GM12878 (cell line): ENCODE measurements around the gene NT5C2. TPM values are rescaled to one million over a fixed set of nuclear protein-coding genes. Genes with fewer than 3 reads are reported as not detected.

Experiments
- ATAC-seq: fragments of 200-7000 bp; cut with Tn5 transposase; 3 replicates; pipeline ENCODE4 v1.9.1; 2020; ENCODE audit warnings: mild to moderate bottlenecking, moderate library complexity
- BruUV-seq: library from RNA; stranded (reverse); fragments of 400-500 nt; replicated peaks from 2 replicates; lab custom pipeline; 2021; lab: Mats Ljungman, UMichigan
- CTCF ChIA-PET: fragments of 300-600 bp; sonication (Branson Sonifier 250); formaldehyde crosslinking; extraction: SDS; loops from one replicate; lab custom pipeline; 2021; ENCODE audit warnings: inconsistent platforms; lab: Yijun Ruan, JAX
- POLR2A ChIA-PET: fragments of 350-600 bp; formaldehyde crosslinking; extraction: SDS; loops from one replicate; lab custom pipeline; 2021; ENCODE audit warnings: inconsistent platforms; lab: Charles Lee
- RAD21 ChIA-PET: fragments of 300-600 bp; sonication (Branson Sonifier 250); formaldehyde crosslinking; loops from one replicate; lab custom pipeline; 2023; ENCODE audit warnings: antibody characterized with exemption; ENCODE audit not compliant: unreplicated experiment; lab: Charles Lee
- SMC1A ChIA-PET: fragments of 300-600 bp; sonication (Branson Sonifier 250); formaldehyde crosslinking; loops from one replicate; lab custom pipeline; 2023; ENCODE audit not compliant: unreplicated experiment, uncharacterized antibody; lab: Charles Lee
- DNase-seq: peaks from one replicate; pipeline ENCODE4 v3.0.0-alpha.2; 2011; ENCODE audit warnings: low read depth, low spot score
- FAIRE-seq: peaks from 3 replicates; lab custom pipeline; 2011; peaks lifted over from hg19 to GRCh38; lab: Jason Lieb, UNC
- H2AFZ ChIP-seq: 2 replicates; pipeline ENCODE4 v1.6.0; 2011; ENCODE audit warnings: low read depth, low read length, control low read depth; ENCODE audit not compliant: control insufficient read depth
- H3K27ac ChIP-seq: 2 replicates; pipeline ENCODE4 v1.5.1; 2011; ENCODE audit warnings: control low read depth; ENCODE audit not compliant: control insufficient read depth, insufficient read depth
- H3K27me3 ChIP-seq, 2 experiments: replicated peaks in 1 of 2; 2 replicates each; pipeline versions ENCODE4 v1.6.0 to v1.6.1; 2011; ENCODE audit warnings: low read length in 1 of 2; ENCODE audit not compliant: control insufficient read depth in 2 of 2, insufficient read depth in 2 of 2
- H3K36me3 ChIP-seq, 2 experiments: 2 replicates each; pipeline ENCODE4 v1.5.1; 2011; ENCODE audit warnings: low read length in 1 of 2; ENCODE audit not compliant: control insufficient read depth in 2 of 2, insufficient read depth in 2 of 2
- H3K4me1 ChIP-seq: 2 replicates; pipeline ENCODE4 v1.6.1; 2011; ENCODE audit warnings: mild to moderate bottlenecking, low read length, moderate library complexity, mixed read lengths; ENCODE audit not compliant: control insufficient read depth, insufficient read depth
- H3K4me2 ChIP-seq: 2 replicates; pipeline ENCODE4 v1.6.0; 2011; ENCODE audit warnings: control low read depth; ENCODE audit not compliant: control insufficient read depth, insufficient read depth
- H3K4me3 ChIP-seq: fragments of 200-600 bp; sonication (generic); 2 replicates; pipeline ENCODE4 v1.5.1; 2016
- H3K79me2 ChIP-seq: 2 replicates; pipeline ENCODE4 v1.6.0; 2011; ENCODE audit warnings: low read length; ENCODE audit not compliant: control insufficient read depth, insufficient read depth
- H3K9ac ChIP-seq: 2 replicates; pipeline ENCODE4 v1.8.0; 2011; ENCODE audit warnings: low read length, control low read depth, mixed read lengths; ENCODE audit not compliant: control insufficient read depth, insufficient read depth
- H3K9me3 ChIP-seq: replicated peaks from 3 replicates; pipeline ENCODE4 v1.5.1; 2011; ENCODE audit warnings: mild to moderate bottlenecking, low read length; ENCODE audit not compliant: control insufficient read depth, insufficient read depth
- H4K20me1 ChIP-seq: 2 replicates; pipeline ENCODE4 v1.6.0; 2011; ENCODE audit not compliant: control insufficient read depth, insufficient read depth
- FOXK2 ChIP-seq: fragments of 450-650 bp; IDR thresholded peaks from 2 replicates; pipeline ENCODE4 v1.6.1; 2017; ENCODE audit warnings: mild to moderate bottlenecking, moderate library complexity
- GABPA ChIP-seq: IDR thresholded peaks from 2 replicates; pipeline ENCODE4 v1.6.1; 2014; ENCODE audit warnings: antibody characterized with exemption, low read depth, mild to moderate bottlenecking, inconsistent platforms
- JUND ChIP-seq: IDR thresholded peaks from 2 replicates; pipeline ENCODE4 v1.6.1; 2012; ENCODE audit warnings: low read depth, mild to moderate bottlenecking, low read length, improper control_type of control experiment, moderate library complexity
- MEF2A ChIP-seq: IDR thresholded peaks from 2 replicates; pipeline ENCODE4 v1.6.1; 2011; ENCODE audit warnings: low read depth, mild to moderate bottlenecking, low read length, moderate library complexity; ENCODE audit not compliant: insufficient read depth
- NR2C2 ChIP-seq: IDR thresholded peaks from 2 replicates; pipeline ENCODE4 v1.6.1; 2011; ENCODE audit warnings: borderline replicate concordance, low read depth; ENCODE audit not compliant: control insufficient read depth, insufficient read length
- PAX8 ChIP-seq: fragments of 450-650 bp; IDR thresholded peaks from 2 replicates; pipeline ENCODE4 v1.6.1; 2017; ENCODE audit warnings: mild to moderate bottlenecking, moderate library complexity
- TARDBP ChIP-seq: IDR thresholded peaks from 2 replicates; pipeline ENCODE4 v1.6.1; 2016; ENCODE audit warnings: borderline replicate concordance
- YY1 ChIP-seq: IDR thresholded peaks from 2 replicates; pipeline ENCODE4 v1.6.1; 2011; ENCODE audit warnings: low read depth, mild to moderate bottlenecking, low read length
- ZSCAN29 ChIP-seq: fragments of 450-650 bp; IDR thresholded peaks from 2 replicates; pipeline ENCODE4 v1.6.1; 2017; ENCODE audit warnings: mild to moderate bottlenecking, moderate library complexity
- WGBS: methylation state at CpG from one replicate; pipeline ENCODE4 v1.1.6; 2016; ENCODE audit warnings: low lambda C conversion rate; ENCODE audit not compliant: insufficient replicate concordance, insufficient coverage; ENCODE audit errors: missing lambda C conversion rate; 5-methylcytosine and 5-hydroxymethylcytosine counted together
- in situ Hi-C: fragments of 300-500 bp; cut with MboI; formaldehyde crosslinking; loops from 9 replicates; pipeline ENCODE4 v1.14.3; 2018; ENCODE audit warnings: mixed read lengths
- intact Hi-C: fragments of 100-400 bp; cut with micrococcal nuclease; formaldehyde crosslinking; loops from one replicate; pipeline ENCODE4 v1.14.2; 2022; ENCODE audit not compliant: unreplicated experiment
- polyA plus RNA-seq, 11 experiments: library from polyadenylated mRNA; depleted of rRNA in 4 of 11; unstranded in 6 of 11; stranded (reverse) in 5 of 11; fragments of >200 nt; fragmentation: Nextera tagmentation in 4 of 11; fragmentation: Illumina TruSeq in 1 of 11; extraction: Ambion mirVana in 4 of 11; extraction: Trizol in 1 of 11; gene quantifications; 1 replicate in 1 of 11; 2 replicates in 10 of 11; pipeline versions ENCODE4 v1.2.1 to v1.2.3, GENCODE V29; 2011 to 2016; ENCODE audit warnings: inconsistent platforms in 2 of 11, missing spikeins in 2 of 11, low read depth in 1 of 11
- total RNA-seq, 4 experiments: library from RNA; depleted of rRNA in 3 of 4; stranded (reverse); fragments of >200 nt in 3 of 4; fragmentation: Illumina TruSeq in 1 of 4; extraction: Trizol in 1 of 4; gene quantifications; 2 replicates each; pipeline versions ENCODE4 v1.2.1 to v1.2.3, GENCODE V29; 2013 to 2021
- TF ChIP-seq, protein P1 (sequence below): IDR thresholded peaks from 2 replicates; pipeline ENCODE4 v1.6.1; 2012; ENCODE audit warnings: low read depth, low read length, improper control_type of control experiment
- TF ChIP-seq, protein P2 (sequence below): fragments of 450-650 bp; formaldehyde crosslinking; IDR thresholded peaks from 2 replicates; pipeline ENCODE4 v1.5.0; 2022; ENCODE audit warnings: mild to moderate bottlenecking, missing genetic modification characterization
- TF ChIP-seq, protein P3 (sequence below), 3 experiments: IDR thresholded peaks in 2 of 3; conservative IDR thresholded peaks in 1 of 3; 2 replicates each; pipeline ENCODE4 v1.5.1; 2011; ENCODE audit warnings: low read depth in 3 of 3, low read length in 3 of 3, mild to moderate bottlenecking in 3 of 3, control low read depth in 2 of 3, moderate library complexity in 2 of 3, inconsistent platforms in 1 of 3, mixed read lengths in 1 of 3; ENCODE audit not compliant: control insufficient read depth in 2 of 3, insufficient read depth in 1 of 3; ENCODE audit errors: extremely low read depth in 1 of 3
- TF ChIP-seq, protein P4 (sequence below): fragments of 450-650 bp; IDR thresholded peaks from 2 replicates; pipeline ENCODE4 v1.6.1; 2017; ENCODE audit warnings: mild to moderate bottlenecking

The NT5C2 gene
- total and polyA plus RNA-seq, 10 of the 15 experiments (the other 5 are each of a cell fraction or from before 2014, with no cell fraction given) = 15.8 to 70.1 (median 56.0) TPM

DNA sequence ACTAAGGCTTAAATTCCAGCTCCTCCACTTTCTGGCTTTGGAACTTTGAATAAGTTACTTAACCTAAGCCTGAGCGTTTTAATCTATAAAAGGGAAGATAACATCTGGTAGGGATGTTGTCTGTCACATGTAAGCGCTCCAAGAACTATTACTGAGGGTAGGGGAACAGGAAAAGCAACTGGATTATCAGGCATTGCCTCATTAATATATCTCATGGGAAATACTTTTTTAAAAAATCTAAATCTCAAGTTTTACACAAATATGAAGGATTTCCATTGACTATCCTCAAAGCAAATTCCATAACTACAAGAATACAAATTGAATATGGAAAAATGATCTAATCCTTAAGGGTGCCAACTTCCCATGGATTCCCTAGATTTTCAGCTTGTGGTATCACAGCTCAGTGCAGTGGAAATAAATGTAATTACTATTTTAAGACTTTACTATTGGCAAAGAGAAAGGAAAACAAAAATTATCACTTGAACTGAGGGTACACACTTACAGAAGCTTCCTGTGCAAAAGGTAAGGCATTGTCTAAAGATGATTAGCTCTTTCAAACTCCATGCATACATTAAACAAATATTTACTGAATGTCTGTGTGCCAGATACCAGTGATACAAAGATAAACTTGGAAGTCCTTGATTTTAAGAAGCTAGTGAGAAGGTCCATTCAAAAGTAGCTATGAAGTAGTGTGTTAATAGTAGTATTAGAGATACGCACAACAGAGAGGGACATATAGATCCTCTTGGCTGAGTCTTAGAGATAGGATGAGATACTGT lies 38.4 kb downstream of the NT5C2 start:
- BruUV-seq = no TSS peak
- no peak for ATAC-seq
- no peak overlapping the region for H2AFZ ChIP-seq
- no peaks in the 10 kb centered on the region for H3K36me3 ChIP-seq
- no peaks in the 10 kb centered on the region; the same call in 1 of the 2 replicates for H3K79me2 ChIP-seq
- no peak overlapping the region for H3K9ac ChIP-seq
- H3K27me3 ChIP-seq = no peaks in the 10 kb centered on the region
- H3K4me1 ChIP-seq = no peaks in the 10 kb centered on the region
- no peaks in the 10 kb centered on the region for H3K9me3 ChIP-seq
- SMC1A ChIA-PET = interaction anchor here (0.8 to 3.4 kb wide), 10 partner anchors 10 to 90 kb away, joined by 3 to 18 read pairs (median 4); no protein-coding TSS in a partner anchor
- POLR2A ChIA-PET = interaction anchor here (0.6 to 1.2 kb wide), 3 partner anchors 15 to 75 kb away, joined by 3 to 7 read pairs (median 5); partner anchors contain the start of gene NT5C2
- CTCF ChIA-PET = interaction anchor here (0.6 to 2.6 kb wide), 9 partner anchors 10 to 210 kb away, joined by 3 to 20 read pairs (median 3); no protein-coding TSS in a partner anchor
- RAD21 ChIA-PET = interaction anchor here (1.0 to 1.6 kb wide), 2 partner anchors 38 to 253 kb away, joined by 3 to 7 read pairs; partner anchors contain the start of gene NT5C2
- H3K4me2 ChIP-seq = no peak overlapping the region
- peak; percentile 54 for FAIRE-seq
- in situ Hi-C loops = no loop called here
- no peak for DNase-seq
- no peak overlapping the region for H3K27ac ChIP-seq
- no peak overlapping the region for H3K4me3 ChIP-seq
- 97% methylated on average over 3 of the region's 3 CpGs for WGBS
- H4K20me1 ChIP-seq = no peaks in the 10 kb centered on the region
- intact Hi-C loops = no loop called here
- TF ChIP-seq JUND = no peak
- TF ChIP-seq, protein P1, sequence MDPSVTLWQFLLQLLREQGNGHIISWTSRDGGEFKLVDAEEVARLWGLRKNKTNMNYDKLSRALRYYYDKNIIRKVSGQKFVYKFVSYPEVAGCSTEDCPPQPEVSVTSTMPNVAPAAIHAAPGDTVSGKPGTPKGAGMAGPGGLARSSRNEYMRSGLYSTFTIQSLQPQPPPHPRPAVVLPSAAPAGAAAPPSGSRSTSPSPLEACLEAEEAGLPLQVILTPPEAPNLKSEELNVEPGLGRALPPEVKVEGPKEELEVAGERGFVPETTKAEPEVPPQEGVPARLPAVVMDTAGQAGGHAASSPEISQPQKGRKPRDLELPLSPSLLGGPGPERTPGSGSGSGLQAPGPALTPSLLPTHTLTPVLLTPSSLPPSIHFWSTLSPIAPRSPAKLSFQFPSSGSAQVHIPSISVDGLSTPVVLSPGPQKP = no peak
- TF ChIP-seq TARDBP = no peak
- TF ChIP-seq, protein P2, sequence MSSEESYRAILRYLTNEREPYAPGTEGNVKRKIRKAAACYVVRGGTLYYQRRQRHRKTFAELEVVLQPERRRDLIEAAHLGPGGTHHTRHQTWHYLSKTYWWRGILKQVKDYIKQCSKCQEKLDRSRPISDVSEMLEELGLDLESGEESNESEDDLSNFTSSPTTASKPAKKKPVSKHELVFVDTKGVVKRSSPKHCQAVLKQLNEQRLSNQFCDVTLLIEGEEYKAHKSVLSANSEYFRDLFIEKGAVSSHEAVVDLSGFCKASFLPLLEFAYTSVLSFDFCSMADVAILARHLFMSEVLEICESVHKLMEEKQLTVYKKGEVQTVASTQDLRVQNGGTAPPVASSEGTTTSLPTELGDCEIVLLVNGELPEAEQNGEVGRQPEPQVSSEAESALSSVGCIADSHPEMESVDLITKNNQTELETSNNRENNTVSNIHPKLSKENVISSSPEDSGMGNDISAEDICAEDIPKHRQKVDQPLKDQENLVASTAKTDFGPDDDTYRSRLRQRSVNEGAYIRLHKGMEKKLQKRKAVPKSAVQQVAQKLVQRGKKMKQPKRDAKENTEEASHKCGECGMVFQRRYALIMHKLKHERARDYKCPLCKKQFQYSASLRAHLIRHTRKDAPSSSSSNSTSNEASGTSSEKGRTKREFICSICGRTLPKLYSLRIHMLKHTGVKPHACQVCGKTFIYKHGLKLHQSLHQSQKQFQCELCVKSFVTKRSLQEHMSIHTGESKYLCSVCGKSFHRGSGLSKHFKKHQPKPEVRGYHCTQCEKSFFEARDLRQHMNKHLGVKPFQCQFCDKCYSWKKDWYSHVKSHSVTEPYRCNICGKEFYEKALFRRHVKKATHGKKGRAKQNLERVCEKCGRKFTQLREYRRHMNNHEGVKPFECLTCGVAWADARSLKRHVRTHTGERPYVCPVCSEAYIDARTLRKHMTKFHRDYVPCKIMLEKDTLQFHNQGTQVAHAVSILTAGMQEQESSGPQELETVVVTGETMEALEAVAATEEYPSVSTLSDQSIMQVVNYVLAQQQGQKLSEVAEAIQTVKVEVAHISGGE (CRISPR knock-in tag) = no peak
- TF ChIP-seq, protein P3, sequence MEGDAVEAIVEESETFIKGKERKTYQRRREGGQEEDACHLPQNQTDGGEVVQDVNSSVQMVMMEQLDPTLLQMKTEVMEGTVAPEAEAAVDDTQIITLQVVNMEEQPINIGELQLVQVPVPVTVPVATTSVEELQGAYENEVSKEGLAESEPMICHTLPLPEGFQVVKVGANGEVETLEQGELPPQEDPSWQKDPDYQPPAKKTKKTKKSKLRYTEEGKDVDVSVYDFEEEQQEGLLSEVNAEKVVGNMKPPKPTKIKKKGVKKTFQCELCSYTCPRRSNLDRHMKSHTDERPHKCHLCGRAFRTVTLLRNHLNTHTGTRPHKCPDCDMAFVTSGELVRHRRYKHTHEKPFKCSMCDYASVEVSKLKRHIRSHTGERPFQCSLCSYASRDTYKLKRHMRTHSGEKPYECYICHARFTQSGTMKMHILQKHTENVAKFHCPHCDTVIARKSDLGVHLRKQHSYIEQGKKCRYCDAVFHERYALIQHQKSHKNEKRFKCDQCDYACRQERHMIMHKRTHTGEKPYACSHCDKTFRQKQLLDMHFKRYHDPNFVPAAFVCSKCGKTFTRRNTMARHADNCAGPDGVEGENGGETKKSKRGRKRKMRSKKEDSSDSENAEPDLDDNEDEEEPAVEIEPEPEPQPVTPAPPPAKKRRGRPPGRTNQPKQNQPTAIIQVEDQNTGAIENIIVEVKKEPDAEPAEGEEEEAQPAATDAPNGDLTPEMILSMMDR (IDR thresholded peaks at IDR 0.05 in 2 of 3, conservative IDR thresholded peaks at IDR 0.05 in 1 of 3; ENCODE audit: control insufficient read depth in 2 of 3, extremely low read depth in 1 of 3, insufficient read depth in 1 of 3, low read depth in 3 of 3, low read length in 3 of 3) = no peak
- no peak for TF ChIP-seq ZSCAN29
- no peak for TF ChIP-seq MEF2A
- TF ChIP-seq, protein P4, sequence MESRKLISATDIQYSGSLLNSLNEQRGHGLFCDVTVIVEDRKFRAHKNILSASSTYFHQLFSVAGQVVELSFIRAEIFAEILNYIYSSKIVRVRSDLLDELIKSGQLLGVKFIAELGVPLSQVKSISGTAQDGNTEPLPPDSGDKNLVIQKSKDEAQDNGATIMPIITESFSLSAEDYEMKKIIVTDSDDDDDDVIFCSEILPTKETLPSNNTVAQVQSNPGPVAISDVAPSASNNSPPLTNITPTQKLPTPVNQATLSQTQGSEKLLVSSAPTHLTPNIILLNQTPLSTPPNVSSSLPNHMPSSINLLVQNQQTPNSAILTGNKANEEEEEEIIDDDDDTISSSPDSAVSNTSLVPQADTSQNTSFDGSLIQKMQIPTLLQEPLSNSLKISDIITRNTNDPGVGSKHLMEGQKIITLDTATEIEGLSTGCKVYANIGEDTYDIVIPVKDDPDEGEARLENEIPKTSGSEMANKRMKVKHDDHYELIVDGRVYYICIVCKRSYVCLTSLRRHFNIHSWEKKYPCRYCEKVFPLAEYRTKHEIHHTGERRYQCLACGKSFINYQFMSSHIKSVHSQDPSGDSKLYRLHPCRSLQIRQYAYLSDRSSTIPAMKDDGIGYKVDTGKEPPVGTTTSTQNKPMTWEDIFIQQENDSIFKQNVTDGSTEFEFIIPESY = no peak
- no peak for TF ChIP-seq NR2C2
- TF ChIP-seq YY1 = no peak
- TF ChIP-seq PAX8 = no peak
- no peak for TF ChIP-seq FOXK2
- no peak for TF ChIP-seq GABPA
